ENCODE measurements around the gene SRGAP3.

GRCh38 chr3:8982509-8982908, 266.9 kb downstream of the SRGAP3 start:
- TF ChIP-seq CHD4 (IDR thresholded peaks at IDR 0.05): no peak
- no peak for TF ChIP-seq HCFC1 (IDR thresholded peaks at IDR 0.05; ENCODE audit: low read length)
- TF ChIP-seq FOS (IDR thresholded peaks at IDR 0.05; ENCODE audit: borderline replicate concordance, extremely low read depth, insufficient read length): no peak
